Trophoblast cell (in vitro differentiated cells and primary cell): Measurements from ENCODE around the gene TMPRSS6.

Experiments used
- DNase-seq, 2 donors: peaks; one replicate each; pipeline ENCODE4 v3.0.0-alpha.2; 2016
- H2AFZ ChIP-seq: 2 replicates; pipeline ENCODE4 v1.6.1; 2013; ENCODE audit warnings: low read length, moderate library complexity, mild to moderate bottlenecking; ENCODE audit not compliant: insufficient read depth, poor library complexity
- H2AK5ac ChIP-seq: 2 replicates; pipeline ENCODE4 v1.6.1; 2013; ENCODE audit warnings: mild to moderate bottlenecking, low read length
- H2BK120ac ChIP-seq: 2 replicates; pipeline ENCODE4 v1.6.1; 2013; ENCODE audit warnings: low read length, mild to moderate bottlenecking, moderate library complexity; ENCODE audit not compliant: insufficient read depth, poor library complexity
- H2BK12ac ChIP-seq: 2 replicates; pipeline ENCODE4 v1.6.1; 2013; ENCODE audit warnings: mild to moderate bottlenecking, low read length, moderate library complexity
- H2BK5ac ChIP-seq: 2 replicates; pipeline ENCODE4 v1.6.1; 2013; ENCODE audit warnings: low read length, low read depth, moderate library complexity, mild to moderate bottlenecking; ENCODE audit not compliant: poor library complexity
- H3K14ac ChIP-seq: 2 replicates; pipeline ENCODE4 v1.6.1; 2013; ENCODE audit warnings: mild to moderate bottlenecking, low read length
- H3K18ac ChIP-seq: 2 replicates; pipeline ENCODE4 v1.6.1; 2013; ENCODE audit warnings: mild to moderate bottlenecking, low read length
- H3K23ac ChIP-seq: 2 replicates; pipeline ENCODE4 v1.6.1; 2013; ENCODE audit warnings: low read length
- H3K27ac ChIP-seq: 2 replicates; pipeline ENCODE4 v1.5.1; 2013; ENCODE audit warnings: low read depth, mild to moderate bottlenecking, inconsistent platforms, low read length, moderate library complexity
- H3K27me3 ChIP-seq: 2 replicates; pipeline ENCODE4 v1.6.1; 2013; ENCODE audit warnings: inconsistent platforms, mild to moderate bottlenecking, low read length, moderate library complexity; ENCODE audit not compliant: insufficient read depth
- H3K36me3 ChIP-seq, 2 experiments: 1 replicate in 1 of 2; 2 replicates in 1 of 2; pipeline ENCODE4 v1.6.1; 2013; ENCODE audit warnings: low read length in 2 of 2, mild to moderate bottlenecking in 2 of 2, moderate library complexity in 1 of 2; ENCODE audit not compliant: insufficient read depth in 2 of 2, control insufficient read depth in 1 of 2
- H3K4ac ChIP-seq: 2 replicates; pipeline ENCODE4 v1.6.1; 2013; ENCODE audit warnings: low read depth, mild to moderate bottlenecking, low read length, moderate library complexity
- H3K4me1 ChIP-seq, 2 experiments: 1 replicate in 1 of 2; 2 replicates in 1 of 2; pipeline ENCODE4 v1.6.1; 2013; ENCODE audit warnings: low read length in 2 of 2, mild to moderate bottlenecking in 2 of 2, moderate library complexity in 1 of 2; ENCODE audit not compliant: insufficient read depth in 2 of 2, control insufficient read depth in 1 of 2
- H3K4me2 ChIP-seq: 2 replicates; pipeline ENCODE4 v1.6.1; 2013; ENCODE audit warnings: inconsistent platforms, mild to moderate bottlenecking, low read length, moderate library complexity
- H3K4me3 ChIP-seq: 2 replicates; pipeline ENCODE4 v1.5.1; 2013; ENCODE audit warnings: mild to moderate bottlenecking, low read depth, low read length, inconsistent platforms
- H3K79me1 ChIP-seq: one replicate; pipeline ENCODE4 v1.6.1; 2013; ENCODE audit warnings: low read length
- H3K79me2 ChIP-seq: 2 replicates; pipeline ENCODE4 v1.6.1; 2013; ENCODE audit warnings: low read length, mild to moderate bottlenecking; ENCODE audit not compliant: control insufficient read depth, insufficient read depth, poor library complexity
- H3K9ac ChIP-seq: 2 replicates; pipeline ENCODE4 v1.6.1; 2013; ENCODE audit warnings: mild to moderate bottlenecking, low read length
- H3K9me3 ChIP-seq: 2 replicates; pipeline ENCODE4 v1.6.1; 2013; ENCODE audit warnings: low read depth, mild to moderate bottlenecking, control low read depth, inconsistent platforms, low read length; ENCODE audit not compliant: insufficient read depth
- H4K12ac ChIP-seq: 2 replicates; pipeline ENCODE4 v1.6.1; 2013; ENCODE audit warnings: low read depth, mild to moderate bottlenecking, low read length, moderate library complexity
- H4K8ac ChIP-seq: 2 replicates; pipeline ENCODE4 v1.6.1; 2013; ENCODE audit warnings: low read depth, mild to moderate bottlenecking, low read length, moderate library complexity
- H4K91ac ChIP-seq: one replicate; pipeline ENCODE4 v1.6.1; 2013; ENCODE audit warnings: low read depth, mild to moderate bottlenecking, low read length, moderate library complexity
- WGBS: extraction: QIAGEN DNeasy Blood & Tissue Kit; methylation state at CpG from one replicate; pipeline ENCODE4 v1.1.7; 2013; ENCODE audit warnings: missing lambda C conversion rate; ENCODE audit not compliant: insufficient read length, insufficient coverage; ENCODE audit errors: extremely low coverage; 5-methylcytosine and 5-hydroxymethylcytosine counted together

Gene TMPRSS6

GRCh38 chr22:37146507-37147180 lies 37.1 kb upstream of the TMPRSS6 start:
- Histone ChIP-seq H3K9me3 (peaks cover 1% of the 10 kb centered on the region), H2BK5ac (no peak overlapping the region), H3K4ac (no peak overlapping the region), H4K8ac (no peak overlapping the region), H3K79me1 (peaks cover 2% of the 10 kb centered on the region), H3K9ac (no peak overlapping the region), H4K12ac (no peak overlapping the region), H3K18ac (no peak overlapping the region), H3K27me3 (no peaks in the 10 kb centered on the region), H3K4me3 (no peak overlapping the region), H2BK12ac (no peak overlapping the region), H3K23ac (no peak overlapping the region), H3K4me2 (no peak overlapping the region), H3K36me3 (no peaks in the 10 kb centered on the region), H3K14ac (no peak overlapping the region), H3K79me2 (no peaks in the 10 kb centered on the region), H2AK5ac (no peak overlapping the region), H2AFZ (no peak overlapping the region), H3K27ac (no peak overlapping the region), H4K91ac (no peak overlapping the region), H3K4me1 (peaks cover 7 to 11% of the 10 kb centered on the region in 2 experiments), H2BK120ac (no peak overlapping the region)
- DNase-seq: no peak
- WGBS: no CpG with 5 or more reads among the region's 16 CpGs

GRCh38 chr22:37146051-37146385 lies 36.5 kb upstream of the TMPRSS6 start:
- no peak overlapping the region for H3K27ac ChIP-seq
- H3K79me1 ChIP-seq: peaks cover 2% of the 10 kb centered on the region
- no peak overlapping the region for H3K4me3 ChIP-seq
- no peak overlapping the region for H2BK5ac ChIP-seq
- H2BK12ac ChIP-seq: no peak overlapping the region
- no peak overlapping the region for H2BK120ac ChIP-seq
- H3K9me3 ChIP-seq: peaks cover 1% of the 10 kb centered on the region
- H2AK5ac ChIP-seq: no peak overlapping the region
- H3K4ac ChIP-seq: no peak overlapping the region
- no peaks in the 10 kb centered on the region for H3K79me2 ChIP-seq
- H3K18ac ChIP-seq: no peak overlapping the region
- no peak overlapping the region for H3K23ac ChIP-seq
- H3K27me3 ChIP-seq: no peaks in the 10 kb centered on the region
- peaks cover 7 to 11% of the 10 kb centered on the region in 2 experiments for H3K4me1 ChIP-seq
- H3K14ac ChIP-seq: no peak overlapping the region
- H2AFZ ChIP-seq: no peak overlapping the region
- peak in 1 of 2 donors; percentile 42 for DNase-seq
- H3K9ac ChIP-seq: no peak overlapping the region
- H4K91ac ChIP-seq: no peak overlapping the region
- no peak overlapping the region for H3K4me2 ChIP-seq
- no peak overlapping the region for H4K8ac ChIP-seq
- H3K36me3 ChIP-seq: no peaks in the 10 kb centered on the region
- H4K12ac ChIP-seq: no peak overlapping the region
- no CpG with 5 or more reads among the region's 6 CpGs for WGBS

DNA sequence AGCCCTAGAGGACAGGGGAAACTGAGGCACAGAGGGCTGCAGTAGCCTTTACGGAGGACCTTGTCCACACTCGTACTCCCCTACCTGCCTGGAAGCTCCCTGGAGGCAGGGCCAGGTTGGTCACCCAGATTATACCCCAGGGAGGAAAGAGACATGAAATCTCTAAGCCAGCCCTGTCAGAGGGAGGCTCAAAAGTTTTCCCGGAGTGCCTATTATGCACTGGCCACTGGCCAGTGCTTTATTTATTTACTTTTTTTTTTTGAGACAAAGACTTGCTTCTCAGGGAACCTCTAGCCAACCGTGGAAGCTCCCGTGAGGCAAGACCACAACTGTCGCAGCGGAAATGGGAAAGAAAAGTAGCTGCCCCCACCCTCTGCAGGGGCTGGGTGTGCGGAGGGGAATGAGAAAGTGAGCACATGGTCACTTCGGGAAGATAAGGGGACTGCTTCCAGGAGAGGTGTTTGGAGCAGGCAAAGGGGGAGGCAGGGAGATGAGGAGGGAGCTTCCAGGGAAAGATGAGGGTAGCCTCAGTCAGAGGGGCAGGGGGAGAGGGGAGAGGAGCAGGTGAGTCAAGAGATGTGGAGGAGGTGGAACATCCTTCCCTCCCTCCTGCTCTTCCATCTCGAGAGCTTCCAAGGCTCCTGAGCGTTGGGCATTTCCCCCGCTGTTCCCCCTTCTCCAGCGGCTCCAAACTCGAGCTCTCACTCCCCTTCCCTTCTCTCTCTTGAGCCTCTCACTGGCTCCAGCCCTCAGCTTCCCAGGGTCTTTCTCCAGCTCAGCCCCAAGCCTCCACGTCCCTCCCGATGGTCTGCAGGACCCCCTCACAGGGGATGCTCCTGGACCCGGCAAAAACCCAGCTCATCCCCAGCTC lies 35.9 kb upstream of the TMPRSS6 start:
- H3K4ac ChIP-seq: no peak overlapping the region
- no peak overlapping the region for H2BK12ac ChIP-seq
- peaks cover 7 to 11% of the 10 kb centered on the region in 2 experiments for H3K4me1 ChIP-seq
- H4K8ac ChIP-seq: no peak overlapping the region
- no peak overlapping the region for H4K91ac ChIP-seq
- DNase-seq: no peak
- no peaks in the 10 kb centered on the region for H3K27me3 ChIP-seq
- H4K12ac ChIP-seq: no peak overlapping the region
- H3K18ac ChIP-seq: no peak overlapping the region
- peaks cover 1% of the 10 kb centered on the region for H3K9me3 ChIP-seq
- no peak overlapping the region for H2BK120ac ChIP-seq
- no peak overlapping the region for H3K9ac ChIP-seq
- no peak overlapping the region for H3K14ac ChIP-seq
- H3K4me3 ChIP-seq: no peak overlapping the region
- H2AK5ac ChIP-seq: no peak overlapping the region
- no peak overlapping the region for H2BK5ac ChIP-seq
- peaks cover 2% of the 10 kb centered on the region for H3K79me1 ChIP-seq
- no peaks in the 10 kb centered on the region for H3K36me3 ChIP-seq
- H3K23ac ChIP-seq: no peak overlapping the region
- H2AFZ ChIP-seq: no peak overlapping the region
- H3K27ac ChIP-seq: no peak overlapping the region
- H3K79me2 ChIP-seq: no peaks in the 10 kb centered on the region
- whole genome bisulfite sequencing: no CpG with 5 or more reads among the region's 17 CpGs
- H3K4me2 ChIP-seq: no peak overlapping the region

- Histone ChIP-seq H3K4me1 (peaks cover 0 to 2% of the 10 kb centered on the region in 2 experiments), H4K12ac (no peak overlapping the region), H3K79me2 (no peaks in the 10 kb centered on the region), H3K4ac (no peak overlapping the region), H2AK5ac (no peak overlapping the region), H3K36me3 (no peaks in the 10 kb centered on the region), H3K4me3 (no peak overlapping the region), H3K4me2 (no peak overlapping the region), H3K18ac (no peak overlapping the region), H2BK5ac (no peak overlapping the region), H3K14ac (no peak overlapping the region), H3K27ac (no peak overlapping the region), H2AFZ (no peak overlapping the region), H3K23ac (no peak overlapping the region), H2BK120ac (no peak overlapping the region), H4K91ac (no peak overlapping the region), H3K9ac (no peak overlapping the region), H3K79me1 (no peaks in the 10 kb centered on the region), H2BK12ac (no peak overlapping the region), H4K8ac (no peak overlapping the region), H3K27me3 (no peaks in the 10 kb centered on the region), H3K9me3 (peaks cover 1% of the 10 kb centered on the region)
- WGBS: no CpG with 5 or more reads among the region's 10 CpGs
- DNase-seq: no peak
Measured at GRCh38 chr22:37144180-37144554, 34.7 kb upstream of the TMPRSS6 start.
